ENCODE data around the gene LRBA. TPM values are rescaled to one million over a fixed set of nuclear protein-coding genes. Genes with fewer than 3 reads are reported as not detected.

LRBA gene
- total RNA-seq, 8 experiments from 2014 or later, result 15.9 to 71.4 (median 24.7) TPM

DNA sequence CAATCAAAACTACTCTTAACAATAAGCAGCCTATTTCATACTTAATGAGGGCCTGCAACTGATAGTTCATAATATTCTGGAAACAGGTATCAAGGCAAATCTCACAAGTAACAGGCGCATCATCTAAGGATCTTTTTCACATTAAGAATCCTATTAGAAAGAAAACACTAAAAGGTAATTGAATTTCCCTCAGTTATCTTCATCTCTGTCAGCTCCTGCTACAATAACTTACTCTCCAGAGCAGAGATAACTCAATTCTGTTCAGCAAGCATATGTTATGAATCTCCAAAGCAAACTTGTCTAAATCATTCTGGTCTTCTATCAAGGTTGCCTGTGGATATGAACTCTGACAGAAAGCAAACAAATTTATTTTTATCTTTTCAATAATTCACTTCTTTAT lies 307.1 kb downstream of the LRBA start:
- Histone ChIP-seq H3K27ac (no peak overlapping the region), H3K4me1 (replicated peaks in 1 of 2) (peaks cover 0 to 2% of the 10 kb centered on the region in 2 donors), H3K4me3 (no peak overlapping the region)
- ATAC-seq (replicated peaks in 6 of 8), result peak in 4 of 8 experiments; percentile 31 to 59 (median 44)
- in situ Hi-C loops (cut with MboI; ENCODE audit: low pct_unique_long_range_greater_than_20kb in 2 of 9, low sequenced_read_pairs in 9 of 9, unreplicated experiment in 9 of 9), result no loop called here
- 83 to 100% (median 100%) methylated on average over 1 of the region's 1 CpG; no CpG with 5 or more reads in 1 of the 10 experiments for WGBS, 10 experiments

DNA sequence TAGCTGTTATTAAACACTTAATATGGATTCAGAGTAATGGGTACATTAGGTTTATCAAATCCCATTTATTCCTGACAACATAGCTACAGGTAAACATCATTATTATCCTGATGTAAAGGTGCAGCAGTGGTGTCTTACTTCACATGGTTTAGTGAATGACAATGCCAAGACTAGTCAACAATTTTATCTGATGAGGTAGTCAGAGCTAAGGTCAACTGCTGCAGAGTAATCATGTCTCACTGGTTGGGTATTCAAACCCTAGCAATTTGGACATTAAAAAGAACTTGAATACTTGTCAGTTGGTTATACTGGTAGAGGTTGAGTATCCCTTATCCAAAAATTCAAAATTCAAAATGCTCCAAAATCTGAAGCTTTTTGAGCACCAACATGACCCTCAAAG lies 315.5 kb downstream of the LRBA start:
- no peak overlapping the region for H3K27ac ChIP-seq
- ATAC-seq (replicated peaks in 6 of 8), result no peak
- in situ Hi-C loops (cut with MboI; ENCODE audit: low pct_unique_long_range_greater_than_20kb in 2 of 9, low sequenced_read_pairs in 9 of 9, unreplicated experiment in 9 of 9), result no loop called here
- peaks cover 1% of the 10 kb centered on the region in 2 donors for H3K4me1 ChIP-seq (replicated peaks in 1 of 2)
- H3K4me3 ChIP-seq, result no peak overlapping the region

DNA sequence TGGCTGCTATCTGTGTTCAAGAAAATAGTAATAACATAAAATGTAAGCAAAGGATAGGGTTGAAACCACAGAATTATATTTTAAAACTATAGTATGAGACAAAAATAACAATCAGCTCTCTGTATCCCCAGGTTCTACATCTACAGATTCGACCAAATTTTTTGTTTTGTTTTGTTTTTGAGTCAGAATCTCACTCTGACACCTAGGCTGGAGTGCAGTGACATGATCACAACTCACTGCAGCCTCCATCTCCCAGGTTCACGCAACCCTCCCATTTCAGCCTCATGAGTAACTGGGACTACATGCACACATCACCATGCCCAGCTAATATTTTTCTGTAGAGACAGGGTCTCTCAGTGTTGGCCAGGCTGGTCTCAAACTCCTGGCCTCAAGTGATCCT lies 319.9 kb downstream of the LRBA start:
- 60 to 100% (median 83%) methylated on average over 1 to 2 of the region's 2 CpGs; no CpG with 5 or more reads in 5 of the 10 experiments for WGBS, 10 experiments
- in situ Hi-C loops (cut with MboI; ENCODE audit: low pct_unique_long_range_greater_than_20kb in 2 of 9, low sequenced_read_pairs in 9 of 9, unreplicated experiment in 9 of 9), result no loop called here
- ATAC-seq (replicated peaks in 6 of 8), result no peak
- Histone ChIP-seq H3K4me1 (replicated peaks in 1 of 2) (peaks cover 3 to 8% of the 10 kb centered on the region in 2 donors), H3K4me3 (no peak overlapping the region), H3K27ac (no peak overlapping the region)

DNA sequence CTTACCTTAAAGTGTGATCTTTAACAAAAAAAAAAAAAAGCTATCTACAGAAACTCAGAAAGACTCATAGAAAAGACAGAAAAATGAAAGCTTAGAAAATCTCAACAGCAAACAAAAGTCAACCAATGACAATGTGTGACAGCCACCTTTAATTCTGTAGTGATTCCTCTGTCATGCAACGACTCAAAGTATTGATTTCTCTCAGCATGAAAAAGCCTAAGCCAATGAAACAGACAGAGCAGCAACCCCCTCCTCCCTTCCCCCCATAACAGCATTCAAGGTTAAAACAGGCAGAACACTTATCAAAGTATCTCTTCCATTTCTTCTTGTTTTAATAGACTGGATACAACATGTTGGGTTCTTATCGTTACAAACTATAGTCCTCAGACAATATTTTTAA lies 320.6 kb downstream of the LRBA start:
- H3K27ac ChIP-seq, result no peak overlapping the region
- ATAC-seq (replicated peaks in 6 of 8), result no peak
- WGBS, 10 experiments, result 0 to 81% (median 33%) methylated on average over 1 to 2 of the region's 2 CpGs; no CpG with 5 or more reads in 1 of the 10 experiments
- peaks cover 3 to 8% of the 10 kb centered on the region in 2 donors for H3K4me1 ChIP-seq (replicated peaks in 1 of 2)
- in situ Hi-C loops (cut with MboI; ENCODE audit: low pct_unique_long_range_greater_than_20kb in 2 of 9, low sequenced_read_pairs in 9 of 9, unreplicated experiment in 9 of 9), result no loop called here
- H3K4me3 ChIP-seq, result no peak overlapping the region

DNA sequence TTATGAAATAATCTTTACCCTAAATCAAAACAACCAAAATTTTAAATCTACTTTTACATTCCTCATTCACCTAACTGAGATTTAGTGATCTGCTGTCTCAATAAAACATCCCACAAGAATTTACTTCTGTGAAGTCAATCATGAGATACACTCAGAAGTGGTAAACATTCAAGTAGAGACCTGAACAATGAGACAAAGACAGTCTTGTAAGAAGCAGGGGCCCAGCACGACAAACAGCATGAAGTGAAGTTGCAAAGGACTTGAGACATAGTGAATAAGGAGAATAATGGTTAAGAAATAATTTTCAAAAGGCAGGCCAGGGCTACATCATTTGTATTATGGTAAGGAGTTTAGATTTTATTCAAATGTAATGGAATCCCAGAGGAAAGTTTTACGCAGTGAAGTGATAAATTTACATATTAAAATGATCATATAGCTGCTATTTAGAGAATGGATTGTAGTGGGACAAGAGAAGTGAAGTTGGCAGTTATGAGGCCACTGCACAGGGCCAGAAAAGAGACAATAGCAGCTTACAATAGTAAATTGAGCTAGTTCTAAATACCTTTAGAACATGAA lies 331.2 kb downstream of the LRBA start:
- in situ Hi-C loops (cut with MboI; ENCODE audit: low pct_unique_long_range_greater_than_20kb in 2 of 9, low sequenced_read_pairs in 9 of 9, unreplicated experiment in 9 of 9), result no loop called here
- H3K4me3 ChIP-seq, result no peak overlapping the region
- peaks cover 11 to 29% of the 10 kb centered on the region in 2 donors for H3K4me1 ChIP-seq (replicated peaks in 1 of 2)
- no peak for ATAC-seq (replicated peaks in 6 of 8)
- WGBS, 10 experiments, result 18 to 92% (median 40%) methylated on average over 1 to 2 of the region's 2 CpGs; no CpG with 5 or more reads in 1 of the 10 experiments
- H3K27ac ChIP-seq, result no peak overlapping the region

DNA sequence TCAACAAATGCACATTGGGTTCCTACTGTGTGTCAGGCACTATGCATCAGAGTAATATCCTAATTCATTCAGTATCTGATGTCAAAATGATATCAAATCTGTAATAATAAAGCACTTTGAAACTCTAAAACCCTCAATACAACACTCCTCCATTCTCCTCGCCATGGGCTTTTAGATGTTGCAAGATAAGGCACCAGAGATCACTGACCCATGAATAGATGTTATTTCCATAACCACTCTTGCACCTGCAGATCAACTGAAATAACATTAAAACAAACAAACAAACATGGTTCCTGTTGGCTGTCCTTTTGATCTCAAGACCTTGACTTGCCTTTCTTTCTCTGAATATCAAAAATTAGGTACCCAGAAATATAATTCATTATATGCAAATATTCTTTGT lies 333.0 kb downstream of the LRBA start:
- H3K4me3 ChIP-seq, result no peak overlapping the region
- H3K4me1 ChIP-seq (replicated peaks in 1 of 2), result peaks cover 11 to 36% of the 10 kb centered on the region in 2 donors
- H3K27ac ChIP-seq, result no peak overlapping the region
- no peak for ATAC-seq (replicated peaks in 6 of 8)
- in situ Hi-C loops (cut with MboI; ENCODE audit: low pct_unique_long_range_greater_than_20kb in 2 of 9, low sequenced_read_pairs in 9 of 9, unreplicated experiment in 9 of 9), result no loop called here
- WGBS, 10 experiments, result 71 to 100% (median 90%) methylated on average over 1 of the region's 1 CpG; no CpG with 5 or more reads in 1 of the 10 experiments

DNA sequence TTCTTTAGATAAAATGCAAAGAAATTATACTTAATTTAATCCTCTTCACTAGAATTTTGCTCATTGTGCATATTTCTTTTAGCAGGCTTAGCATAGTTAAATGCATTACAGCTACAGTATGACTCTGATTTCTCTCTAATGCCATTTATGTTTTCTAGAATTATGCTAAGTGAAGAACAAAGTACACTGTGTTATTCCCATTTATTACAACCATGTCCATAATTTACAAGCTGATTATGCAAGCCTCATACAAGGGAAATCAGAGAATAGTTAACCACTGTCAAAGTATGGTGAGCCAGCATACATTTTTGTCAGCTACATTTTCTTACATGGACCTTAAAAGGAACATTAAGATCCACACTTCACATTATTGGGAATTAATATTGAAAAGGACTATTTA lies 334.0 kb downstream of the LRBA start:
- in situ Hi-C loops (cut with MboI; ENCODE audit: low pct_unique_long_range_greater_than_20kb in 2 of 9, low sequenced_read_pairs in 9 of 9, unreplicated experiment in 9 of 9), result no loop called here
- Histone ChIP-seq H3K4me1 (replicated peaks in 1 of 2) (peaks cover 11 to 36% of the 10 kb centered on the region in 2 donors), H3K27ac (peak overlapping the region in 1 of 2 donors; percentile 55), H3K4me3 (no peak overlapping the region)
- ATAC-seq (replicated peaks in 6 of 8), result peak in 5 of 8 experiments; percentile 37 to 85 (median 58)

DNA sequence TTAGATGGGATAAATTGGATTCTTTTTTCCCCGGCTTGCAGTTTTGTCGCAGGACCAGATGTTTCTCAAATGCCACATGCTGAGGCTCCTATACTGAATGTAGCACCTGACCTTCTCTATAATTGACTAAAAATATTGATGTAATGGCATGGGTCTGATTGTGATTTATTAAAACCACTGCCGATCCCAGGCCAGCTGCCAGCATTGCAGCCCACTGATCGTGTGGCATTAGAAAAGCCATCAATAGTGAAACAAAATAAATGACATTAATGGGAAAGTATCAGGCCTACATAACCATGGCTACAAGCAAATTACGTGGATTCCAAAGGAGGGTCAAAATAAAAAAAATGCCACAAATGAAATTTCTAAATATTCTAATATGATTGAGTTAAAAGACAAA lies 334.4 kb downstream of the LRBA start:
- H3K27ac ChIP-seq, result no peak overlapping the region
- H3K4me1 ChIP-seq (replicated peaks in 1 of 2), result peaks cover 11 to 36% of the 10 kb centered on the region in 2 donors
- peak in 5 of 8 experiments; percentile 45 to 51 (median 48) for ATAC-seq (replicated peaks in 6 of 8)
- no peak overlapping the region for H3K4me3 ChIP-seq
- WGBS, 10 experiments, result 20 to 68% (median 46%) methylated on average over 3 to 5 of the region's 5 CpGs
- in situ Hi-C loops (cut with MboI; ENCODE audit: low pct_unique_long_range_greater_than_20kb in 2 of 9, low sequenced_read_pairs in 9 of 9, unreplicated experiment in 9 of 9), result no loop called here

DNA sequence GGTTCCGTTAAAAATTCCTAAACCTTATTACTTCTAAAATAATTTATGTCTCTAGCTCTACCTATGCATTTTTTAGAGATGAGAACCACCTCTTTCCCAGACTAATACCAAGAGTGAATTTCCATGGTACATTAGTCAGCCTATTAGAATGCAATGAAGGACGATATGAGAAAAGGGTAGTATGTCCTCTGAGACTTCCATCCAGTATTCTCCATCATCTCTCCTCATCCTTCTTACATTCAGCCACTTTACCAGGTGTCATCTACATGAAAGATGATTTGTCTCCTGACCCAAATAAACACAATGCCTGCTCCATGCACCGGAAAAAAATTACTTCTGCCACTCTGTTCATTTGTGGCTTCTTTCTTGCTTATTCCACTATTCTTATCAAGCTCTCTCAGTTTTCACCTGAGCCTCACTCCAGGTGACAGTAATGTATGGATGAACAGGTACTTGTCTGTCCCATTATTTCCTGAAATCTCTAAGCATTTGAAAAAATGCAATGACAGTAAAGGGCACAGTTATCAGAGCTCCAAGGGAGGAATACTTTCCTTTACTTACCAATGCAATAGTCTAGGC lies 335.2 kb downstream of the LRBA start:
- in situ Hi-C loops (cut with MboI; ENCODE audit: low pct_unique_long_range_greater_than_20kb in 2 of 9, low sequenced_read_pairs in 9 of 9, unreplicated experiment in 9 of 9), result no loop called here
- H3K4me1 ChIP-seq (replicated peaks in 1 of 2), result peaks cover 11 to 36% of the 10 kb centered on the region in 2 donors
- peak in 7 of 8 experiments; percentile 22 to 74 (median 59) for ATAC-seq (replicated peaks in 6 of 8)
- 44 to 88% (median 73%) methylated on average over 1 to 3 of the region's 3 CpGs; no CpG with 5 or more reads in 2 of the 10 experiments for WGBS, 10 experiments
- H3K27ac ChIP-seq, result no peak overlapping the region
- H3K4me3 ChIP-seq, result no peak overlapping the region

DNA sequence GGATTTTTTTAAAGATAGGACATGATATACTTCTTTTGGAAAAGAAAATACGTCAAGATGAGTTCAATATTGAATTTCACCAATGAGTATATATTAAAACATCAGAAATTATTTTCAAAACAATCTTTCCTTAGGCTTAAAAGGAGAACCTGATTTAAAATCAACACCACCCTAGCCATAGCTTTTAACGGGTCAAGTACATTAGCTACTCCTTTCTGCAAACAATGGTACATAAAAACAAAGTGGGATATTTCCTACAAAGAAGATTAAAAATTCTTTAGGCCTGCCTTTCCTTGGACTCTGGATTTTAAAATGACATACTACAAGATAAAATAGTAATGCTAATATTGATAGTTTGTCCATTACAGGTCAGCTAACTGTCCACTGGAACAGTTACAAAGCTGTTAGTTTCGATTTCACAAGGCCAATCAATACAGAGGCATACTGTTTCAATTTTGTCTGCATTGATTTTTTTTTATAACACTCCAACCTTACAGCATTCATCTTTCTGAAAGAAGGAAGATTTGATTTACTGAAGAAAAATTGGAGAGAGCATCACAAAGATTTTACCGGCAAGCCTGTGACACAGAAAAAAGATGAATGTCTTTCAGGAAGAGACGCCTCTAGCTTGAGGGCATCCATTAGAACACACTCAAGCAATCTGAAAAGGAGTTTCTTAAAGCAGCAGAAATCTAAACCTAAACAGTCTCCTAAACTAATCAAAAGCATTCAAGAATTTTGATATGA lies 335.9 kb downstream of the LRBA start:
- peaks cover 11 to 36% of the 10 kb centered on the region in 2 donors for H3K4me1 ChIP-seq (replicated peaks in 1 of 2)
- no peak overlapping the region for H3K27ac ChIP-seq
- no peak overlapping the region for H3K4me3 ChIP-seq
- WGBS, 10 experiments, result 34 to 80% (median 59%) methylated on average over 3 to 5 of the region's 5 CpGs
- in situ Hi-C loops (cut with MboI; ENCODE audit: low pct_unique_long_range_greater_than_20kb in 2 of 9, low sequenced_read_pairs in 9 of 9, unreplicated experiment in 9 of 9), result no loop called here
- ATAC-seq (replicated peaks in 6 of 8), result peak in 7 of 8 experiments; percentile 57 to 84 (median 79)

DNA sequence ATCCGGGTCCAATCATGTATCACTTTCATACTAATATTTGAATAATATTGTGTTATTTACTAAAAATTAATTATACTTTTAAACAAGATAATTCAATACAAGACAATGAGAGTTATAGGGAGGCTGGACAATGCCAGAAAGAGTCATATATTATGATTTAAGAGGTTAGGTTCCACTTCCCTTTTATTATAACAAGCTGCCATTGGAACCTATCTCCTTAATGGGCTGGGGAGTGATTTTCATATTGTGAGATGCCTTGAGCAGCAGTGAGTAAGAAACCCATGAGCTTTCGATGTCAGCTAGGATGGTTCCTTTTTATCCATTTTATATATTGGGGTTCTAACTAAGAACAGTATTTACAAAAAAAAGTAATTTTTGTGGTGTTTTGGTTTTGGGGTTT lies 341.3 kb downstream of the LRBA start:
- WGBS, 10 experiments, result 78 to 100% (median 94%) methylated on average over 1 to 2 of the region's 2 CpGs
- Histone ChIP-seq H3K27ac (no peak overlapping the region), H3K4me3 (no peak overlapping the region), H3K4me1 (replicated peaks in 1 of 2) (peaks cover 0 to 7% of the 10 kb centered on the region in 2 donors)
- ATAC-seq (replicated peaks in 6 of 8), result no peak
- in situ Hi-C loops (cut with MboI; ENCODE audit: low pct_unique_long_range_greater_than_20kb in 2 of 9, low sequenced_read_pairs in 9 of 9, unreplicated experiment in 9 of 9), result no loop called here

DNA sequence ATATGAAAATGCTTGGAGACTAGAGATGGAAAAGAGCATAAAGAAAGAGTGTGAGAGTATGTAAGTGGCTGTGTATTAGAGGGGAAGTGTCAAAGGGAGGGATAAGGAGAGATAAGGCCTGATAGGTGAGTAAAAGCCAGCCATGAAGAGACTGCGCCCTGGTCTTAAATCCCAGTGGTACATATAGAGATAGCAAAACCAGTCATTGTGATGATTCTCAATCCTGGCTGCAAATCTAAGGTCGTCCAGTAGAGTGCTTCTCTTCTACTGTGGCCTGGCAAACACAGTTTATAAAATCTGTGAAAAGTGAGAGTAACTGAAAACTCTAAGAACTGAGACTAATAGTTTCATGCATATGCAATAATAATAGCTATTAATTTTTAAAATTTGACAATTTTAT lies 346.3 kb downstream of the LRBA start:
- ATAC-seq (replicated peaks in 6 of 8), result no peak
- in situ Hi-C loops (cut with MboI; ENCODE audit: low pct_unique_long_range_greater_than_20kb in 2 of 9, low sequenced_read_pairs in 9 of 9, unreplicated experiment in 9 of 9), result no loop called here
- H3K27ac ChIP-seq, result no peak overlapping the region
- 40 to 93% (median 81%) methylated on average over 1 to 2 of the region's 2 CpGs; no CpG with 5 or more reads in 1 of the 10 experiments for WGBS, 10 experiments
- no peaks in the 10 kb centered on the region for H3K4me1 ChIP-seq (replicated peaks in 1 of 2)
- no peak overlapping the region for H3K4me3 ChIP-seq

DNA sequence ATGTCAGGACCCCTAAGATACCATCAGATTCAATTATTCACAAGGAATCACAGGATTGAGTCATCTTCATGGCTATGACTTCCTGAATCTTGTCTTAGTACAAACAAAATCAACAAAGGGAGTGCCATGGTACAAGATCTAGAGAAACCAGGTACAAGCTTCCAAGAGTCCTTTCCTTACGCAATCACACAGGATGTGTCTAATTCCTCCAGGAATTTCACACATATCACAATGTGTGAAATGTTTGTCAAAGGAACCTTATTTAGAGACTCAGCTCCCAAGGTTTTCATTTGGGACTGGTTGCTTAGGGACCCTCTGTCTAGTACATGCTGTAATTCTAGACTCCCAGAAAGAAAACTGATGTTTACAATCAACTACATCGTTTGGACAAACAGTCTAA lies 350.1 kb downstream of the LRBA start:
- no peak for ATAC-seq (replicated peaks in 6 of 8)
- no peak overlapping the region for H3K27ac ChIP-seq
- no peaks in the 10 kb centered on the region for H3K4me1 ChIP-seq (replicated peaks in 1 of 2)
- no peak overlapping the region for H3K4me3 ChIP-seq
- in situ Hi-C loops (cut with MboI; ENCODE audit: low pct_unique_long_range_greater_than_20kb in 2 of 9, low sequenced_read_pairs in 9 of 9, unreplicated experiment in 9 of 9), result no loop called here
- WGBS, 10 experiments, result 36 to 100% (median 80%) methylated on average over 1 to 2 of the region's 2 CpGs; no CpG with 5 or more reads in 1 of the 10 experiments
